H1 (cell line): ENCODE results near the gene ZNF512. TPM values are rescaled to one million over a fixed set of nuclear protein-coding genes. Genes with fewer than 3 reads are reported as not detected.
A peak's percentile ranks its signal among the peaks of the same experiment; 100 is the strongest.
"Not testable (repeated sequence)": the region's sequence is repeated elsewhere in the genome, so short reads cannot be mapped to it uniquely, and the experiment has no call there.

Experiments used
- CTCF ChIA-PET: fragments of 300-600 bp; sonication (Branson Sonifier 250); formaldehyde crosslinking; loops from one replicate; lab custom pipeline; 2021; ENCODE audit not compliant: partially characterized antibody; lab: Charles Lee
- POLR2A ChIA-PET: fragments of 300-600 bp; sonication (Branson Sonifier 250); formaldehyde crosslinking; loops from one replicate; lab custom pipeline; 2021; ENCODE audit warnings: inconsistent platforms; ENCODE audit not compliant: partially characterized antibody; lab: Charles Lee
- DNase-seq, 2 experiments: peaks; one replicate each; pipeline versions ENCODE4 v3.0.0 to v3.0.0-alpha.2; 2010 to 2022; ENCODE audit warnings: low spot score in 2 of 2, low read depth in 1 of 2, mixed read lengths in 1 of 2
- FAIRE-seq: peaks from 2 replicates; lab custom pipeline; 2011; peaks lifted over from hg19 to GRCh38; lab: Jason Lieb, UNC
- H2AFZ ChIP-seq: 2 replicates; pipeline ENCODE4 v1.8.1; 2012; ENCODE audit warnings: low read length, inconsistent platforms
- H2AK5ac ChIP-seq: 2 replicates; pipeline ENCODE4 v1.6.1; 2013; ENCODE audit warnings: low read depth, low read length
- H2BK120ac ChIP-seq: replicated peaks from 2 replicates; pipeline ENCODE3; 2013; ENCODE audit warnings: low read depth, low read length, inconsistent platforms
- H2BK12ac ChIP-seq: 2 replicates; pipeline ENCODE4 v1.6.1; 2013; ENCODE audit warnings: low read depth, low read length
- H2BK15ac ChIP-seq: 2 replicates; pipeline ENCODE4 v1.6.1; 2013; ENCODE audit warnings: low read length
- H2BK20ac ChIP-seq: 2 replicates; pipeline ENCODE4 v1.6.1; 2013; ENCODE audit warnings: low read length
- H2BK5ac ChIP-seq: 2 replicates; pipeline ENCODE4 v1.6.1; 2013; ENCODE audit warnings: low read depth, low read length
- H3K14ac ChIP-seq: 2 replicates; pipeline ENCODE4 v1.6.1; 2013; ENCODE audit warnings: inconsistent platforms; ENCODE audit not compliant: insufficient read length
- H3K18ac ChIP-seq: 2 replicates; pipeline ENCODE4 v1.6.1; 2013; ENCODE audit warnings: low read length; ENCODE audit errors: extremely low read depth
- H3K23ac ChIP-seq: 2 replicates; pipeline ENCODE4 v1.6.1; 2013; ENCODE audit warnings: inconsistent platforms; ENCODE audit not compliant: insufficient read length
- H3K23me2 ChIP-seq: 2 replicates; pipeline ENCODE4 v1.6.1; 2013; ENCODE audit warnings: low read depth, low read length
- H3K27ac ChIP-seq: 2 replicates; pipeline ENCODE4 v1.6.1; 2011; ENCODE audit warnings: low read depth, low read length, inconsistent platforms
- H3K27me3 ChIP-seq, 4 experiments: replicated peaks in 1 of 4; 1 replicate in 1 of 4; 2 replicates in 3 of 4; pipeline versions ENCODE4 v1.6.1 to v1.8.1; 2011 to 2013; ENCODE audit warnings: low read length in 3 of 4, mild to moderate bottlenecking in 3 of 4, inconsistent platforms in 2 of 4, mixed read lengths in 2 of 4, moderate library complexity in 1 of 4; ENCODE audit not compliant: control insufficient read depth in 3 of 4, insufficient read depth in 3 of 4; ENCODE audit errors: extremely low read depth in 1 of 4
- H3K36me3 ChIP-seq, 4 experiments: 2 replicates each; pipeline versions ENCODE4 v1.6.1 to v1.8.1; 2011 to 2013; ENCODE audit warnings: mild to moderate bottlenecking in 4 of 4, low read length in 3 of 4, moderate library complexity in 2 of 4, control low read depth in 1 of 4, inconsistent platforms in 1 of 4; ENCODE audit not compliant: insufficient read depth in 4 of 4, control insufficient read depth in 2 of 4
- H3K4ac ChIP-seq: replicated peaks from 2 replicates; pipeline ENCODE3; 2013; ENCODE audit warnings: low read length, low read depth, mixed read lengths, inconsistent platforms; ENCODE audit not compliant: insufficient read length
- H3K4me1 ChIP-seq, 4 experiments: replicated peaks in 1 of 4; 1 replicate in 1 of 4; 2 replicates in 3 of 4; pipeline versions ENCODE4 v1.6.1 to v1.8.1; 2011 to 2013; ENCODE audit warnings: low read length in 3 of 4, inconsistent platforms in 2 of 4, mixed read lengths in 1 of 4; ENCODE audit not compliant: insufficient read depth in 4 of 4, control insufficient read depth in 3 of 4
- H3K4me2 ChIP-seq, 2 experiments: 2 replicates each; pipeline versions ENCODE4 v1.6.1 to v1.8.1; 2011 to 2013; ENCODE audit warnings: low read depth in 2 of 2, low read length in 2 of 2, control low read depth in 1 of 2, inconsistent platforms in 1 of 2, mild to moderate bottlenecking in 1 of 2; ENCODE audit not compliant: insufficient read depth in 1 of 2
- H3K4me3 ChIP-seq, 4 experiments: fragments of 200-600, 300-600 bp in 1 of 4; sonication (generic), shearing (Covaris generic), sonication (Bioruptor Twin) in 1 of 4; 2 replicates each; pipeline versions ENCODE4 v1.5.1 to v1.8.1; 2011 to 2016; ENCODE audit warnings: low read length in 4 of 4, low read depth in 3 of 4, control low read depth in 2 of 4, inconsistent platforms in 2 of 4, mild to moderate bottlenecking in 2 of 4, mixed read lengths in 1 of 4, moderate library complexity in 1 of 4; ENCODE audit not compliant: insufficient read depth in 2 of 4; ENCODE audit errors: extremely low read depth in 1 of 4
- H3K56ac ChIP-seq: replicated peaks from 2 replicates; pipeline ENCODE3; 2013; ENCODE audit warnings: low read depth, mild to moderate bottlenecking, mixed read lengths, low read length, inconsistent platforms; ENCODE audit not compliant: insufficient read length
- H3K79me1 ChIP-seq: 2 replicates; pipeline ENCODE4 v1.6.1; 2013; ENCODE audit warnings: low read depth, low read length, control low read depth
- H3K79me2 ChIP-seq, 2 experiments: 2 replicates each; pipeline versions ENCODE4 v1.6.1 to v1.8.1; 2012 to 2013; ENCODE audit warnings: low read length in 2 of 2, mild to moderate bottlenecking in 2 of 2, inconsistent platforms in 1 of 2; ENCODE audit not compliant: insufficient read depth in 2 of 2, control insufficient read depth in 1 of 2
- H3K9ac ChIP-seq, 4 experiments: replicated peaks in 1 of 4; 1 replicate in 1 of 4; 2 replicates in 3 of 4; pipeline versions ENCODE4 v1.6.1 to v1.8.1; 2011 to 2013; ENCODE audit warnings: low read depth in 3 of 4, low read length in 3 of 4, control low read depth in 2 of 4, mild to moderate bottlenecking in 2 of 4, moderate library complexity in 2 of 4, inconsistent platforms in 1 of 4; ENCODE audit errors: extremely low read depth in 1 of 4
- H3K9me3 ChIP-seq, 2 experiments: 2 replicates each; pipeline versions ENCODE4 v1.6.1 to v1.8.1; 2012 to 2013; ENCODE audit warnings: mild to moderate bottlenecking in 2 of 2, moderate library complexity in 2 of 2, control low read depth in 1 of 2, inconsistent platforms in 1 of 2, low read depth in 1 of 2, low read length in 1 of 2, mixed read lengths in 1 of 2; ENCODE audit not compliant: insufficient read depth in 2 of 2
- H4K20me1 ChIP-seq, 2 experiments: replicated peaks in 1 of 2; 2 replicates each; pipeline versions ENCODE3 to v1.8.1; 2011 to 2013; ENCODE audit warnings: inconsistent platforms in 2 of 2, low read length in 2 of 2, mild to moderate bottlenecking in 1 of 2; ENCODE audit not compliant: insufficient read depth in 2 of 2, control insufficient read depth in 1 of 2
- H4K5ac ChIP-seq: 2 replicates; pipeline ENCODE4 v1.6.1; 2013; ENCODE audit warnings: low read length, low read depth, mixed read lengths, inconsistent platforms; ENCODE audit not compliant: insufficient read length
- H4K8ac ChIP-seq: 2 replicates; pipeline ENCODE4 v1.8.0; 2013; ENCODE audit warnings: mild to moderate bottlenecking, moderate library complexity, low read length, inconsistent platforms; ENCODE audit not compliant: insufficient read depth; ENCODE audit errors: extremely low read depth
- H4K91ac ChIP-seq: replicated peaks from 2 replicates; pipeline ENCODE3; 2013; ENCODE audit warnings: low read length, mixed read lengths, inconsistent platforms; ENCODE audit not compliant: insufficient read length
- HDAC6 ChIP-seq: IDR thresholded peaks from one replicate; pipeline ENCODE4 v1.7.1; 2012; ENCODE audit warnings: low read depth, mild to moderate bottlenecking, inconsistent platforms, low read length, moderate library complexity
- JUN ChIP-seq: IDR thresholded peaks from 2 replicates; pipeline ENCODE4 v1.6.1; 2011; ENCODE audit warnings: low read depth, mild to moderate bottlenecking, improper control_type of control experiment, low read length
- POLR2AphosphoS5 ChIP-seq: IDR thresholded peaks from 2 replicates; pipeline ENCODE4 v1.6.1; 2011; ENCODE audit warnings: low read depth, low read length
- SP2 ChIP-seq: IDR thresholded peaks from 2 replicates; pipeline ENCODE4 v1.6.1; 2012; ENCODE audit warnings: mild to moderate bottlenecking, low read length, inconsistent platforms
- YY1 ChIP-seq: IDR thresholded peaks from 2 replicates; pipeline ENCODE4 v1.6.1; 2011; ENCODE audit warnings: low read depth, mild to moderate bottlenecking, low read length
- WGBS, 2 experiments: shearing (Covaris generic) in 1 of 2; methylation state at CpG; one replicate each; pipeline versions ENCODE4 v1.1.6 to v1.1.7; 2013 to 2015; ENCODE audit warnings: low lambda C conversion rate in 2 of 2, mixed read lengths in 2 of 2, inconsistent platforms in 1 of 2, low coverage in 1 of 2, missing lambda C conversion rate in 1 of 2; ENCODE audit not compliant: insufficient replicate concordance in 2 of 2, insufficient coverage in 1 of 2, insufficient read length in 1 of 2; ENCODE audit errors: extremely low coverage in 1 of 2, missing lambda C conversion rate in 1 of 2; 5-methylcytosine and 5-hydroxymethylcytosine counted together
- polyA plus RNA-seq, 7 experiments: library from polyadenylated mRNA; depleted of rRNA in 3 of 7; stranded (reverse) in 5 of 7; unstranded in 2 of 7; fragments of >200 nt in 5 of 7; fragments of 200-250 nt in 2 of 7; gene quantifications; 1 replicate in 5 of 7; 2 replicates in 1 of 7; 4 replicates in 1 of 7; pipeline versions ENCODE4 v1.2.1 to v1.2.3, GENCODE V29; 2011 to 2013; ENCODE audit warnings: missing spikeins in 2 of 7, mixed read lengths in 2 of 7
- total RNA-seq: library from RNA; stranded (reverse); fragmentation: NEBNext Ultra II Directional; extraction: Animal tissue kit (Norgen Biotek cat#: 25700); gene quantifications from 2 replicates; pipeline ENCODE4 v1.2.1, GENCODE V29; 2021

The ZNF512 gene
- total and polyA plus RNA-seq, 2 of the 8 experiments (the other 6 are each of a cell fraction or from before 2014, with no cell fraction given), result 17.6 to 37.9 TPM

DNA sequence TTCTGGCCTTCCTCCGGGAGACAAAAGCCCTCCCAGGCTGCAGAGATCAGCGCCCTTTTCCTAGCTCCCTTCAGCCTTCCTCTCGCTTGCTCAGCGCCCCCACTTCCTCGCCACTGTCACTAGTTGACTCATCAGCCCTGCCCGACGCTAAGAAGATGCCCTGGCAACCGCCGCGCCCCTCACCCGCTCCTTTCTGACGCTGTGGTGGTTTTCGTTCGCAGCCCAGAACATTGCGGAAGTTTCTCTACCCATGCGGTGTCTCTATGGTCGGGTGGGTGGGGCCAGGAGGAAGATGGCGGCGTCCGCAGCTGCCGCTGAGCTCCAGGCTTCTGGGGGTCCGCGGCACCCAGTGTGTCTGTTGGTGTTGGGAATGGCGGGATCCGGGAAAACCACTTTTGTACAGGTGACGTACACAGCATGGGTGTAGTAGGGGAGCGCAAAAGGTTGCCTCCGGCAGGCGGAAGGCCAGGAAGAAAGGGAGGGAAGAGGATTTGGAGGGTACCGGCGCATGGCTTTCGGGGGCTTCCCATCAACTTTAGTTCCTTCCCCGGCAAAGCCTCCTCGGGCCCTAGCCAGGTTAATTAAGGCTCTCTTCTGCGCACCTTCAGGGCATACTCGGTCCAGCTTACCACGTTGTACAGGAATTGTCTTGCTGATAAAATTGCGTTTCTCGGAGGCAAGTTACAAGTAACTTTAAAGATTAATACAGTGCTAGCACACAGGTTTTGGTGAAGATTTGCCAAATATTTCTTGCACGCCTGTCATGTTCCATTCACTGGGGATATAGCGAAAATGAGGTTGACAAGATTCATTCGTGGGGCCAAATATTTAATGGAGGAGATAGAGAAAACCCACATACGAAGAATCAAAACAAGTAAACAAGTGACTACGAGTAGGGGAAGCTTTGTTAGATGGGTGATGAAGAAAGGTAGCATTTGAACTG is 46.2 kb downstream of the ZNF512 start, which contains the start of the genes CCDC121 and GPN1 (continued):
- TF ChIP-seq POLR2AphosphoS5 (peak; percentile 74; the same call in 1 of the 2 replicates), SP2 (peak; percentile 52; the same call in 1 of the 2 replicates), HDAC6 (no peak), YY1 (peak; percentile 98), JUN (no peak)

DNA sequence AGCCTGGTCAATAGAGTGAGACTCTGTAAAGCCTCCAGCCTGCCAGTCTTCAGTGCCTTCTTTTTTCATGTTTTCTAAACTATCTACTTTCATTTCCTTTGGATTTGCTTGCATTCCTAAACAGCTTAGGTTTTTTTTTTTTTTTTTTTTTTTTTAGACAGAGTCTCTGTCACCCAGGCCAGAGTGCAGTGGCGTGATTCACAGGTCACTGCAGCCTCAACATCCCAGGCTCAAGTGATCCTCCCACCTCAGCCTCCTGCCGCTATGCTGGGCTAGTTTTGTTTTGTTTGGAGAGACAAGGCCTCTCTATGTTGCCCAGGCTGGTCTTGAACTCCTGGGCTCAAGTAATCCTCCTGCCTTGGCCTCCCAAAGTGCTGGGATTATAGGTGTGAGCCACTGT is 47.4 kb downstream of the ZNF512 start:
- H3K4me1 ChIP-seq, H4K8ac ChIP-seq, FAIRE-seq, H3K27me3 ChIP-seq, H4K5ac ChIP-seq, H4K91ac ChIP-seq, H3K27ac ChIP-seq, H3K4ac ChIP-seq, DNase-seq, H4K20me1 ChIP-seq, H3K18ac ChIP-seq, H2BK12ac ChIP-seq, H3K56ac ChIP-seq, H2BK15ac ChIP-seq, H3K23ac ChIP-seq, CTCF ChIA-PET, H2BK120ac ChIP-seq, H3K9ac ChIP-seq, H2AK5ac ChIP-seq, H3K23me2 ChIP-seq, H2AFZ ChIP-seq, H3K4me3 ChIP-seq, H3K9me3 ChIP-seq, H2BK5ac ChIP-seq, H2BK20ac ChIP-seq, H3K14ac ChIP-seq, H3K79me1 ChIP-seq: not testable (repeated sequence)
- Histone ChIP-seq H3K36me3 (peaks cover 8 to 31% (median 27%) of the 10 kb centered on the region in 4 experiments; a peak in 7 of 8 replicates), H3K4me2 (peak overlapping the region in 1 of 2 experiments; percentile 79; a peak in 1 of 4 replicates), H3K79me2 (peaks cover 0 to 14% of the 10 kb centered on the region in 2 experiments; a peak in 2 of 4 replicates)
- 93% methylated on average over 2 of the region's 2 CpGs; no CpG with 5 or more reads in 1 of the 2 experiments for WGBS, 2 experiments
- POLR2A ChIA-PET, result interaction anchor here (0.9 kb wide), 1 partner anchor 7 kb away, joined by 4 read pairs; no protein-coding TSS in a partner anchor
